Measurements from ENCODE around the gene UROC1. TPM values are rescaled to one million over a fixed set of nuclear protein-coding genes. Genes with fewer than 3 reads are reported as not detected.

The UROC1 gene
- total and polyA plus RNA-seq, 2 of the 4 experiments (the other 2 are of a cell fraction): not detected

DNA sequence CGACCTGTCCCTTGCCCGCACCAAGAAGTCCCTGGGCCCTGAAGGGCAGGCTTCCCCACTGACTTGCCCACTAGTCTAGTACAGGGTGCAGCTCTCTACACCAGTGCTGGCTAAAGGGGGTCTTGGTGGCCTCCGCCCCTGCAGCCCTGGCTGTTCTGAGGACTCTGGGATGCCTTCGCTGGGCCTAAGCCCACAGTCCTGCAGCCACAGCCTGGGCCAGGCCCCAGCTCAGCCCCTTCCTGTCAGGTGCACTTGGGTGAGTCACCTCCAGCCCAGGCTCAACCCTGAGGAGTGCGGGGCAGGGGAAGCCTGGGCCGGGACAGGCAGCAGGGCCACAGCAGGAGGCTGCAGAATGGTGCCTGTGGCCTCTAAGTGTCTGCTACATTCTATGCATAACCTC, 40.2 kb upstream of the UROC1 start:
- Histone ChIP-seq H3K56ac (ENCODE audit: extremely low read depth, insufficient read depth, low read length) (no peak overlapping the region), H3K4me1 (ENCODE audit: control insufficient read depth, insufficient read depth, low read length) (no peaks in the 10 kb centered on the region), H2BK15ac (ENCODE audit: low read depth, low read length) (no peak overlapping the region), H2AK9ac (replicated peaks; ENCODE audit: low read depth, low read length, poor library complexity) (no peak overlapping the region), H2BK120ac (ENCODE audit: low read depth, low read length) (no peak overlapping the region), H3K4ac (ENCODE audit: low read depth, low read length) (no peak overlapping the region), H3K36me3 (ENCODE audit: control insufficient read depth, insufficient read depth, low read length) (no peaks in the 10 kb centered on the region), H4K8ac (ENCODE audit: low read depth in 2 of 2, low read length in 2 of 2) (no peak overlapping the region), H3K79me1 (ENCODE audit: low read depth in 1 of 2, low read length in 2 of 2) (no peaks in the 10 kb centered on the region), H2BK20ac (ENCODE audit: low read depth, low read length) (no peak overlapping the region), H3K27me3 (ENCODE audit: control insufficient read depth, insufficient read depth, low read length) (peaks cover 14% of the 10 kb centered on the region; the same call in 1 of the 2 replicates), H3K27ac (ENCODE audit: insufficient read depth, low read length) (no peak overlapping the region), H3K23ac (ENCODE audit: low read depth, low read length) (no peak overlapping the region), H4K20me1 (ENCODE audit: insufficient read depth, low read length) (no peaks in the 10 kb centered on the region), H3K14ac (replicated peaks; ENCODE audit: low read depth, low read length) (no peak overlapping the region), H3K9me3 (ENCODE audit: control insufficient read depth, insufficient read depth, low read length) (no peaks in the 10 kb centered on the region), H3K4me2 (ENCODE audit: low read depth, low read length) (no peak overlapping the region), H2AFZ (replicated peaks; ENCODE audit: low read length, poor library complexity) (no peak overlapping the region), H3K18ac (ENCODE audit: low read depth, low read length) (no peak overlapping the region), H4K5ac (ENCODE audit: low read depth, low read length) (no peak overlapping the region), H4K91ac (ENCODE audit: insufficient read depth, low read depth, low read length) (no peak overlapping the region), H3K9me1 (ENCODE audit: insufficient read depth, low read length) (no peaks in the 10 kb centered on the region), H2BK5ac (ENCODE audit: low read depth, low read length, poor library complexity, severe bottlenecking) (no peak overlapping the region), H3K9ac (ENCODE audit: low read depth, low read length) (no peak overlapping the region), H3K4me3 (ENCODE audit: insufficient read depth, low read depth, low read length) (no peak overlapping the region), H2AK5ac (ENCODE audit: low read depth, low read length) (no peak overlapping the region)
- intact Hi-C loops (cut with micrococcal nuclease) (no loop called here), dilution Hi-C loops (cut with HindIII; ENCODE audit: low sequenced_read_pairs, unreplicated experiment) (no loop called here), in situ Hi-C loops (cut with MboI; ENCODE audit: low sequenced_read_pairs) (no loop called here)
- ATAC-seq (ENCODE audit: low read depth) (no peak; the same call in 1 of the 2 replicates), DNase-seq (no peak)
- no CpG with 5 or more reads among the region's 6 CpGs for WGBS, 2 experiments (ENCODE audit: extremely low coverage in 2 of 2, insufficient read length in 1 of 2)
- TF ChIP-seq CEBPB (IDR thresholded peaks at IDR 0.05; ENCODE audit: low read depth, low read length) (no peak), BHLHE40 (IDR thresholded peaks at IDR 0.05; ENCODE audit: low read depth, low read length) (no peak), MAFK (IDR thresholded peaks at IDR 0.05; ENCODE audit: low read depth, low read length) (no peak), CHD1 (IDR thresholded peaks at IDR 0.05; ENCODE audit: low read depth, low read length) (no peak), RAD21 (IDR thresholded peaks at IDR 0.05; ENCODE audit: low read length) (no peak), MAZ (IDR thresholded peaks at IDR 0.05; ENCODE audit: borderline replicate concordance, low read depth, low read length) (no peak), RCOR1 (IDR thresholded peaks at IDR 0.05; ENCODE audit: insufficient replicate concordance, low read length) (no peak), SMC3 (IDR thresholded peaks at IDR 0.05; ENCODE audit: low read depth, low read length) (no peak), RFX5 (IDR thresholded peaks at IDR 0.05; ENCODE audit: low read depth, low read length) (no peak), FOS (IDR thresholded peaks at IDR 0.05; ENCODE audit: low read depth, low read length) (no peak), NFE2L2 (IDR thresholded peaks at IDR 0.05; ENCODE audit: low read depth, low read length) (no peak), POLR2A (IDR thresholded peaks at IDR 0.05; ENCODE audit: low read depth, low read length) (no peak), MXI1 (IDR thresholded peaks at IDR 0.05; ENCODE audit: borderline replicate concordance, low read depth, low read length) (no peak)
- TF ChIP-seq, protein P1, sequence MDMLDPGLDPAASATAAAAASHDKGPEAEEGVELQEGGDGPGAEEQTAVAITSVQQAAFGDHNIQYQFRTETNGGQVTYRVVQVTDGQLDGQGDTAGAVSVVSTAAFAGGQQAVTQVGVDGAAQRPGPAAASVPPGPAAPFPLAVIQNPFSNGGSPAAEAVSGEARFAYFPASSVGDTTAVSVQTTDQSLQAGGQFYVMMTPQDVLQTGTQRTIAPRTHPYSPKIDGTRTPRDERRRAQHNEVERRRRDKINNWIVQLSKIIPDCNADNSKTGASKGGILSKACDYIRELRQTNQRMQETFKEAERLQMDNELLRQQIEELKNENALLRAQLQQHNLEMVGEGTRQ (IDR thresholded peaks at IDR 0.05; ENCODE audit: low read depth, low read length): no peak
- TF ChIP-seq, protein P2, sequence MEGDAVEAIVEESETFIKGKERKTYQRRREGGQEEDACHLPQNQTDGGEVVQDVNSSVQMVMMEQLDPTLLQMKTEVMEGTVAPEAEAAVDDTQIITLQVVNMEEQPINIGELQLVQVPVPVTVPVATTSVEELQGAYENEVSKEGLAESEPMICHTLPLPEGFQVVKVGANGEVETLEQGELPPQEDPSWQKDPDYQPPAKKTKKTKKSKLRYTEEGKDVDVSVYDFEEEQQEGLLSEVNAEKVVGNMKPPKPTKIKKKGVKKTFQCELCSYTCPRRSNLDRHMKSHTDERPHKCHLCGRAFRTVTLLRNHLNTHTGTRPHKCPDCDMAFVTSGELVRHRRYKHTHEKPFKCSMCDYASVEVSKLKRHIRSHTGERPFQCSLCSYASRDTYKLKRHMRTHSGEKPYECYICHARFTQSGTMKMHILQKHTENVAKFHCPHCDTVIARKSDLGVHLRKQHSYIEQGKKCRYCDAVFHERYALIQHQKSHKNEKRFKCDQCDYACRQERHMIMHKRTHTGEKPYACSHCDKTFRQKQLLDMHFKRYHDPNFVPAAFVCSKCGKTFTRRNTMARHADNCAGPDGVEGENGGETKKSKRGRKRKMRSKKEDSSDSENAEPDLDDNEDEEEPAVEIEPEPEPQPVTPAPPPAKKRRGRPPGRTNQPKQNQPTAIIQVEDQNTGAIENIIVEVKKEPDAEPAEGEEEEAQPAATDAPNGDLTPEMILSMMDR (conservative IDR thresholded peaks at IDR 0.05; ENCODE audit: low read depth, low read length): no peak
- TF ChIP-seq, protein P3, sequence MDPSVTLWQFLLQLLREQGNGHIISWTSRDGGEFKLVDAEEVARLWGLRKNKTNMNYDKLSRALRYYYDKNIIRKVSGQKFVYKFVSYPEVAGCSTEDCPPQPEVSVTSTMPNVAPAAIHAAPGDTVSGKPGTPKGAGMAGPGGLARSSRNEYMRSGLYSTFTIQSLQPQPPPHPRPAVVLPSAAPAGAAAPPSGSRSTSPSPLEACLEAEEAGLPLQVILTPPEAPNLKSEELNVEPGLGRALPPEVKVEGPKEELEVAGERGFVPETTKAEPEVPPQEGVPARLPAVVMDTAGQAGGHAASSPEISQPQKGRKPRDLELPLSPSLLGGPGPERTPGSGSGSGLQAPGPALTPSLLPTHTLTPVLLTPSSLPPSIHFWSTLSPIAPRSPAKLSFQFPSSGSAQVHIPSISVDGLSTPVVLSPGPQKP (IDR thresholded peaks at IDR 0.05; ENCODE audit: borderline replicate concordance, low read depth, low read length): no peak
- CTCF ChIA-PET: no interaction called here
- POLR2A ChIA-PET (ENCODE audit: unreplicated experiment): no interaction called here
- no TSS peak for BruUV-seq (replicated peaks)
